BE2C (cell line): Measurements from ENCODE around the gene ATF4.
A peak's percentile ranks its signal among the peaks of the same experiment; 100 is the strongest.

Experiments used
- DNase-seq: peaks from one replicate; pipeline ENCODE4 v3.0.0-alpha.2; 2020
- H3K27me3 ChIP-seq: fragments of 250-450 bp; sonication (Bioruptor Pico); 2 replicates; pipeline ENCODE4 v1.5.1; 2020; ENCODE audit warnings: mild to moderate bottlenecking
- H3K36me3 ChIP-seq: fragments of 250-450 bp; sonication (Bioruptor Pico); 2 replicates; pipeline ENCODE4 v1.5.1; 2020; ENCODE audit warnings: mild to moderate bottlenecking
- H3K4me1 ChIP-seq: fragments of 250-450 bp; sonication (Bioruptor Pico); 2 replicates; pipeline ENCODE4 v1.5.1; 2020
- H3K4me3 ChIP-seq: 2 replicates; pipeline ENCODE4 v1.5.1; 2011; ENCODE audit warnings: low read depth, low read length
- H3K9me3 ChIP-seq: fragments of 250-450 bp; sonication (Bioruptor Pico); 2 replicates; pipeline ENCODE4 v1.5.1; 2020
- CTCF ChIP-seq: IDR thresholded peaks from 2 replicates; pipeline ENCODE4 v1.5.1; 2012; ENCODE audit warnings: mild to moderate bottlenecking, low read depth, low read length

Gene ATF4

GRCh38 chr22:39514373-39514973, 5.9 kb upstream of the ATF4 start:
- peaks cover 4% of the 10 kb centered on the region; the same call in 1 of the 2 replicates for H3K4me1 ChIP-seq
- H3K36me3 ChIP-seq = peaks cover 84% of the 10 kb centered on the region
- H3K9me3 ChIP-seq = no peaks in the 10 kb centered on the region
- peak; percentile 79 for TF ChIP-seq CTCF
- H3K27me3 ChIP-seq = no peaks in the 10 kb centered on the region
- DNase-seq = peak; percentile 72
- H3K4me3 ChIP-seq = no peak overlapping the region

- Histone ChIP-seq H3K4me1 (peaks cover 4% of the 10 kb centered on the region; the same call in 1 of the 2 replicates), H3K27me3 (no peaks in the 10 kb centered on the region), H3K9me3 (no peaks in the 10 kb centered on the region), H3K4me3 (no peak overlapping the region), H3K36me3 (peaks cover 75% of the 10 kb centered on the region)
- TF ChIP-seq CTCF = no peak
- no peak for DNase-seq
Observed at GRCh38 chr22:39515266-39516050, 4.9 kb upstream of the ATF4 start.

- H3K27me3 ChIP-seq = no peaks in the 10 kb centered on the region
- no peak for DNase-seq
- peaks cover 4% of the 10 kb centered on the region; the same call in 1 of the 2 replicates for H3K4me1 ChIP-seq
- no peak overlapping the region for H3K4me3 ChIP-seq
- no peak for TF ChIP-seq CTCF
- peaks cover 77% of the 10 kb centered on the region for H3K36me3 ChIP-seq
- H3K9me3 ChIP-seq = no peaks in the 10 kb centered on the region
Observed at GRCh38 chr22:39517470-39517869, 2.9 kb upstream of the ATF4 start.

GRCh38 chr22:39518144-39518786, 2.1 kb upstream of the ATF4 start:
- no peak for TF ChIP-seq CTCF
- peaks cover 77% of the 10 kb centered on the region for H3K36me3 ChIP-seq
- no peaks in the 10 kb centered on the region for H3K27me3 ChIP-seq
- peaks cover 7% of the 10 kb centered on the region for H3K4me1 ChIP-seq
- no peaks in the 10 kb centered on the region for H3K9me3 ChIP-seq
- no peak for DNase-seq
- H3K4me3 ChIP-seq = peak overlapping the region; percentile 98; the same call in 1 of the 2 replicates

- no peak for DNase-seq
- Histone ChIP-seq H3K27me3 (no peaks in the 10 kb centered on the region), H3K4me1 (peaks cover 7% of the 10 kb centered on the region), H3K9me3 (no peaks in the 10 kb centered on the region), H3K4me3 (peak overlapping the region; percentile 98), H3K36me3 (peaks cover 77% of the 10 kb centered on the region)
- TF ChIP-seq CTCF = no peak
Observed at GRCh38 chr22:39518996-39519680, 1.2 kb upstream of the ATF4 start.
